Esophagus muscularis mucosa (tissue), 3 donors: Measurements from ENCODE around the gene GLYATL1.

ENCODE experiments used
- CTCF ChIP-seq, 3 experiments: fragments of 200-600 bp in 2 of 3; fragments of 450-650 bp in 1 of 3; sonication (generic) in 2 of 3; IDR thresholded peaks; one replicate each; pipeline ENCODE4 v1.5.1; 2017 to 2019; ENCODE audit warnings: antibody characterized with exemption in 3 of 3, mild to moderate bottlenecking in 2 of 3, moderate library complexity in 1 of 3
- POLR2A ChIP-seq: fragments of 450-650 bp; IDR thresholded peaks from one replicate; pipeline ENCODE4 v1.6.1; 2017; ENCODE audit warnings: antibody characterized with exemption, moderate library complexity, mild to moderate bottlenecking, low read depth
- POLR2AphosphoS5 ChIP-seq, 2 donors: sonication (generic); formaldehyde crosslinking; IDR thresholded peaks; one replicate each; pipeline ENCODE4 v1.6.1; 2017; ENCODE audit warnings: antibody characterized with exemption in 2 of 2

GRCh38 chr11:58924230-58924629 is 15.1 kb upstream of the GLYATL1 start:
- TF ChIP-seq CTCF (IDR thresholded peaks at IDR 0.05) (no peak), POLR2A (no peak), POLR2AphosphoS5 (IDR thresholded peaks at IDR 0.05) (no peak)
